Progenitor cell of endocrine pancreas (in vitro differentiated cells): Measurements from ENCODE around the gene UBTD1. TPM values are rescaled to one million over a fixed set of nuclear protein-coding genes. Genes with fewer than 3 reads are reported as not detected.

Source experiments
- DNase-seq: peaks from one replicate; pipeline ENCODE4 v3.0.0; 2021; ENCODE audit warnings: low spot score; ENCODE audit not compliant: unreplicated experiment
- H3K27ac Mint-ChIP-seq: 2 replicates; pipeline ENCODE4 v1.8.0; 2021; ENCODE audit warnings: mild to moderate bottlenecking, moderate library complexity, mixed read lengths
- H3K27me3 Mint-ChIP-seq: 2 replicates; pipeline ENCODE4 v1.8.0; 2021; ENCODE audit warnings: mixed read lengths
- H3K36me3 Mint-ChIP-seq: 2 replicates; pipeline ENCODE4 v1.8.0; 2022; ENCODE audit warnings: mixed read lengths; ENCODE audit not compliant: insufficient read depth
- H3K4me1 Mint-ChIP-seq: 2 replicates; pipeline ENCODE4 v1.8.0; 2021; ENCODE audit warnings: low read depth, mixed read lengths
- H3K4me3 Mint-ChIP-seq: 2 replicates; pipeline ENCODE4 v1.8.0; 2021; ENCODE audit warnings: low read depth, mild to moderate bottlenecking, moderate library complexity, mixed read lengths
- H3K9me3 Mint-ChIP-seq: 2 replicates; pipeline ENCODE4 v1.8.0; 2021; ENCODE audit warnings: low read depth, mixed read lengths
- total RNA-seq: library from RNA; stranded (reverse); gene quantifications from 2 replicates; pipeline ENCODE4 v1.2.1, GENCODE V29; 2021
- TF ChIP-seq, protein P1 (sequence below): fragments of 200-600 bp; sonication (generic); IDR thresholded peaks from one replicate; pipeline ENCODE4 v1.5.0; 2021; ENCODE audit warnings: antibody characterized with exemption, mild to moderate bottlenecking; ENCODE audit not compliant: unreplicated experiment

Gene UBTD1
- total RNA-seq, 1 donor from 2014 or later = 9.0 TPM

DNA sequence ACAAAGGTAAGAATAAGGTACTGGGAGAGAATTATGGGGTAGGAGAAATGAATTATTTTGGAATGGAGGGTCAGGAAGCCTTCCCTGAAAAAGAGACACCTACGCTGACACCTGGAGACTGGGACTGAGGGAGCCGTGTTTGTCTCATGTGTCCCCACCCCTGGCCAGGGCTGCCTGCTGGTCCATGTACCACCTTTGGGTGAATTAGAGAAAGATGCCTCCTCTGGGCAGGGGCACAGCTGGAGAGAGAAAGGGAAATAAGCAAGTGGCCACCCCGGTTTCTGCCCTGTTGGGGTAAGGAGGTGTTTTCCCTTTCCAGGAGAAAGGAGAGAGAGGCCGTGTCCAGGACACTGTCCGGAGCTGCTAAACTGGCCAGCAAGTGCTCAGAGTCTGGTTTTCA, 21.8 kb downstream of the UBTD1 start:
- Mint-ChIP-seq H3K36me3 (no peaks in the 10 kb centered on the region), H3K9me3 (no peaks in the 10 kb centered on the region), H3K27me3 (no peaks in the 10 kb centered on the region)

DNA sequence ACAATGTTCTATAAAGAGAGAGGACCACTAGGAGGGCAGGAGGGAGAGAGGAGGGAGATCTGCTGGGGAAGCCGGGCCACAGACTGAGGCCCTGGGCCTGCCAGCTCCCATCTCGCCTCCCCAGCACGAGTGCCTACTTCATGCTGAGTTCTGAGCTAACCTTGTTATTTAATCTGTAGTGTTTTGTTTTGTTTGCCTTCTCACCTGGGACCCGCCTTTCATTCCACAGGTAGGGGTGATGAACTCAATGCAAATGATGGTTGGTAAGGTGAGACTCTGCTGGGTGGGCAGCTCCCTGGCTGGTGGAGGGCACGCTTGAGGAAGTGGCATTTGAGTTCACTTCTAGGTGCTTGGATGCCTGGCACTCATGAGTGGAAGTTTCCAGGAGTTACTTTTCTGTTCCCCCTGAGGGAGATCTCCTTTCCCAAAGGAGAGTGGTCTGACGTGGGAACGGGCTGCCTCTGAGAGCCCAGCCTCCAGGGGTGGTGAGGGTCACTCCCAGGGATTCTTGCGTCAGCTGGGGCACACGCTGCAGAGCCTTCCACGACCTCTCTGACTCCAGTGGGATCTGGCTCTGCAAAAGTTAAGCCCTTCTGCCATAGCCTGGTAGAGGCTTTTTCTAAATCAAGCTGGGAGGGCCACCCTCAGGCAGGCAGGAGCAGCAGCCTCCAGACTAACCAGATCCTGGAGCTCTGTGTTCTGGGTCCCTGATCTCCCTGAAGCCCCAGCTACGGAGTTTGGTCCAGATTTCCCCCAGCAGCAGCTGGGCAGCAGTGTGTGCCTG, 22.4 kb downstream of the UBTD1 start:
- Mint-ChIP-seq H3K27me3 (no peaks in the 10 kb centered on the region), H3K4me3 (no peak overlapping the region), H3K36me3 (no peaks in the 10 kb centered on the region), H3K9me3 (no peaks in the 10 kb centered on the region), H3K27ac (peak overlapping the region; percentile 85), H3K4me1 (peaks cover 10% of the 10 kb centered on the region)
- TF ChIP-seq, protein P1, sequence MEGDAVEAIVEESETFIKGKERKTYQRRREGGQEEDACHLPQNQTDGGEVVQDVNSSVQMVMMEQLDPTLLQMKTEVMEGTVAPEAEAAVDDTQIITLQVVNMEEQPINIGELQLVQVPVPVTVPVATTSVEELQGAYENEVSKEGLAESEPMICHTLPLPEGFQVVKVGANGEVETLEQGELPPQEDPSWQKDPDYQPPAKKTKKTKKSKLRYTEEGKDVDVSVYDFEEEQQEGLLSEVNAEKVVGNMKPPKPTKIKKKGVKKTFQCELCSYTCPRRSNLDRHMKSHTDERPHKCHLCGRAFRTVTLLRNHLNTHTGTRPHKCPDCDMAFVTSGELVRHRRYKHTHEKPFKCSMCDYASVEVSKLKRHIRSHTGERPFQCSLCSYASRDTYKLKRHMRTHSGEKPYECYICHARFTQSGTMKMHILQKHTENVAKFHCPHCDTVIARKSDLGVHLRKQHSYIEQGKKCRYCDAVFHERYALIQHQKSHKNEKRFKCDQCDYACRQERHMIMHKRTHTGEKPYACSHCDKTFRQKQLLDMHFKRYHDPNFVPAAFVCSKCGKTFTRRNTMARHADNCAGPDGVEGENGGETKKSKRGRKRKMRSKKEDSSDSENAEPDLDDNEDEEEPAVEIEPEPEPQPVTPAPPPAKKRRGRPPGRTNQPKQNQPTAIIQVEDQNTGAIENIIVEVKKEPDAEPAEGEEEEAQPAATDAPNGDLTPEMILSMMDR = no peak
- DNase-seq = no peak

More for the DNA sequence above, 21.8 kb downstream of the UBTD1 start:
- DNase-seq = no peak
- TF ChIP-seq, protein P1 = no peak
- H3K27ac Mint-ChIP-seq = peak overlapping the region; percentile 85
- H3K4me3 Mint-ChIP-seq = no peak overlapping the region
- H3K4me1 Mint-ChIP-seq = peaks cover 12% of the 10 kb centered on the region

DNA sequence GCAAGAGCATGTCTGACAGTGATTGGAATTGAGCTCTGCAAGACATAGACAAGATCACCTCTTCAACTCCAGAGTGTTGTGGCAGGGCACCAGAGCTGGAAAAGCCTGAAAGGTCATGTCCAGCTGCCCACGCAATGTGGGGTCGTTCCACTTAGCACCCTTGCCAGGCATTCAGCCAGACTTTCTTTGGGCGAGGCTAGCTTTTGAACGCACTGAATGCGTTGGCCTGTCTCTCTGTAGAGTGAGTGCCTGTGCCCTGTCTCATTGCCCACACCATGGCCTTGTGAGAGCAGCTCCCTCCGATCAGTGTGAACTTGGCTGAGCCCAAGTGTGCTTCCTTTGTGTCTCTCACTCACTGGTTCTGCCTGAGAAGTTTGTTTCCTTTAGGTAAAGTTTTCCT, 23.3 kb downstream of the UBTD1 start:
- Mint-ChIP-seq H3K4me3 (no peak overlapping the region), H3K4me1 (peaks cover 10% of the 10 kb centered on the region), H3K27ac (no peak overlapping the region), H3K9me3 (no peaks in the 10 kb centered on the region), H3K36me3 (no peaks in the 10 kb centered on the region), H3K27me3 (no peaks in the 10 kb centered on the region)
- TF ChIP-seq, protein P1 = no peak
- no peak for DNase-seq

GRCh38 chr10:97522937-97523336, 24.2 kb downstream of the UBTD1 start:
- H3K4me3 Mint-ChIP-seq = no peak overlapping the region
- no peaks in the 10 kb centered on the region for H3K27me3 Mint-ChIP-seq
- H3K4me1 Mint-ChIP-seq = peaks cover 10% of the 10 kb centered on the region
- DNase-seq = no peak
- TF ChIP-seq, protein P1 = no peak
- no peaks in the 10 kb centered on the region for H3K9me3 Mint-ChIP-seq
- no peak overlapping the region for H3K27ac Mint-ChIP-seq
- H3K36me3 Mint-ChIP-seq = no peaks in the 10 kb centered on the region

- Mint-ChIP-seq H3K36me3 (peaks cover 5% of the 10 kb centered on the region), H3K9me3 (peaks cover 4% of the 10 kb centered on the region), H3K4me3 (no peak overlapping the region), H3K27me3 (no peaks in the 10 kb centered on the region), H3K4me1 (peaks cover 10% of the 10 kb centered on the region), H3K27ac (no peak overlapping the region)
- no peak for DNase-seq
- TF ChIP-seq, protein P1 = no peak
These were observed 26.4 kb downstream of the UBTD1 start for GRCh38 chr10:97525086-97525485.
